Astrocyte (in vitro differentiated cells and primary cell): ENCODE results near the gene SCAMP3.
"Not testable (repeated sequence)": the region's sequence is repeated elsewhere in the genome, so short reads cannot be mapped to it uniquely, and the experiment has no call there.

Source experiments
- CTCF ChIP-seq: IDR thresholded peaks from 2 replicates; pipeline ENCODE4 v1.5.1; 2011; ENCODE audit warnings: low read depth, mild to moderate bottlenecking, inconsistent platforms, low read length, moderate library complexity; ENCODE audit not compliant: insufficient read depth
- EZH2 ChIP-seq: IDR thresholded peaks from 2 replicates; pipeline ENCODE4 v1.6.1; 2012; ENCODE audit warnings: mild to moderate bottlenecking, low read length, inconsistent platforms; ENCODE audit not compliant: insufficient read depth

DNA sequence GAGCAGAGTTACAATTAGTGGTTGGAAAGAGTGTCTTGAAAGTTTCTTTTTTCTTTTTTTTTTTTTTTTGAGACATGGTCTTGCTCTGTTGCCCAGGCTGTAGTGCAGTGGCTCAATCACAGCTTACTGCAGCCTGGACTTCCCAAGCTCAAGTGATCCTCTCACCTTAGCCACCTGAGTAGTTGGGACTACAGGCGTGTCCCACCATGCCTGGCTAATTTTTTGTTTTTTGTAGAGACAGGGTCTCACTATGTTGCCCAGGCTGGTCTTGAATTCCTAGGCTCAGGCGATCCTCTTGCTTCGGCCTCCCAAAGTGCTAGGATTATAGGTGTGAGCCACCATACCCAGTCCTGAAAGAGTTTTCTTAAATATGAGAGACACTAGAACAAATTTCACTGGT, 15.4 kb downstream of the SCAMP3 start:
- not testable (repeated sequence) for TF ChIP-seq CTCF, EZH2
